Left lung (tissue), 10 donors: ENCODE results near the gene PPP2R3B. TPM values are rescaled to one million over a fixed set of nuclear protein-coding genes. Genes with fewer than 3 reads are reported as not detected.
"Not testable (repeated sequence)": the region's sequence is repeated elsewhere in the genome, so short reads cannot be mapped to it uniquely, and the experiment has no call there.

ENCODE experiments used
- ATAC-seq: fragments of 200-7000 bp; cut with Tn5 transposase; one replicate; pipeline ENCODE4 v1.9.1; 2020; ENCODE audit warnings: moderate library complexity
- DNase-seq, 4 donors: peaks; one replicate each; pipeline ENCODE4 v3.0.0-alpha.2; 2013 to 2020
- H3K27ac ChIP-seq, 2 donors: fragments of 200-600 bp; sonication (generic) in 1 of 2; one replicate each; pipeline versions ENCODE4 v1.5.0 to v1.8.0; 2020 to 2021
- H3K27me3 ChIP-seq, 2 donors: fragments of 200-600 bp; sonication (generic) in 1 of 2; one replicate each; pipeline versions ENCODE4 v1.5.0 to v1.8.0; 2020 to 2021
- H3K36me3 ChIP-seq, 2 donors: fragments of 200-600 bp; sonication (generic) in 1 of 2; one replicate each; pipeline versions ENCODE4 v1.5.0 to v1.8.0; 2020 to 2021
- H3K4me1 ChIP-seq, 2 donors: fragments of 200-600 bp; one replicate each; pipeline ENCODE4 v1.8.0; 2021
- H3K4me3 ChIP-seq, 2 donors: fragments of 200-600 bp; sonication (generic) in 1 of 2; one replicate each; pipeline versions ENCODE4 v1.5.0 to v1.8.0; 2020 to 2021; ENCODE audit warnings: mild to moderate bottlenecking in 1 of 2
- H3K9me3 ChIP-seq, 2 donors: fragments of 200-600 bp; sonication (generic) in 1 of 2; one replicate each; pipeline versions ENCODE4 v1.5.0 to v1.8.0; 2020 to 2021
- intact Hi-C, 2 donors: fragments of 100-400 bp; cut with DNase I; formaldehyde crosslinking; loops; one replicate each; pipeline versions ENCODE4 v1.11.2 to v1.14.2; 2022
- polyA plus RNA-seq, 6 donors: library from polyadenylated mRNA; unstranded; fragments of 120-200 nt; gene quantifications; one replicate each; pipeline ENCODE4 v1.2.1, GENCODE V29; 2013; ENCODE audit not compliant: insufficient read length in 6 of 6
- total RNA-seq, 2 donors: library from RNA; stranded (reverse); fragmentation: NEBNext Ultra II Directional; extraction: Animal tissue kit (Norgen Biotek cat#: 25700); gene quantifications; one replicate each; pipeline ENCODE4 v1.2.1, GENCODE V29; 2021
- TF ChIP-seq, protein P1 (sequence below), 2 donors: fragments of 200-600 bp; sonication (generic) in 1 of 2; IDR thresholded peaks; one replicate each; pipeline versions ENCODE4 v1.5.0 to v1.8.0; 2021; ENCODE audit warnings: antibody characterized with exemption in 2 of 2
- donor health status: DM: no; HTN: yes; CAD: no.
- donor health status: DM: no; HTN: no; CAD: no.

The PPP2R3B gene
- total and polyA plus RNA-seq, 8 donors: 11.2 to 35.2 (median 20.5) TPM

DNA sequence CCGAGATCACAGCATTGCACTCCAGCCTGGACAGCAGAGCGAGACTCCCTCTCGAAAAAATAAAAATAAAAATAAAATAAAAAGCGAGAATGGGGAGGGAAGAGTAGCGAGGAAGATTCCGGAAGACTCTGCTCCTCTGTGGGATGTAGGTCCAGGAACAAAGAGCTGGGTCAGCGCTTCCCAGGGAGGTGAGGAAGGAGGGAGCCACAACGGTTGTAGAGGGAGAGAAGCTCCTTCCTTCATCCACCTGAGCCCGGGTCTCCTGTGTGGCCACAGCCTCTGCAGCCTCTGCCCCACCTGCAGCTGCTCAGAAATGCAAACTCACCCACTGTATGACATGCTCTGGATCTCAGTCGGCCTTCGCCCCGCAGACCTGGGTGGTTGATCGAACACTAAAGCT, 3.8 kb upstream of the PPP2R3B start:
- no peaks in the 10 kb centered on the region for H3K9me3 ChIP-seq
- no peak for DNase-seq
- no peak overlapping the region for H3K27ac ChIP-seq
- peaks cover 0 to 9% of the 10 kb centered on the region in 2 donors for H3K4me1 ChIP-seq
- no peaks in the 10 kb centered on the region for H3K36me3 ChIP-seq
- H3K4me3 ChIP-seq: no peak overlapping the region
- intact Hi-C loops: no loop called here
- TF ChIP-seq, protein P1, sequence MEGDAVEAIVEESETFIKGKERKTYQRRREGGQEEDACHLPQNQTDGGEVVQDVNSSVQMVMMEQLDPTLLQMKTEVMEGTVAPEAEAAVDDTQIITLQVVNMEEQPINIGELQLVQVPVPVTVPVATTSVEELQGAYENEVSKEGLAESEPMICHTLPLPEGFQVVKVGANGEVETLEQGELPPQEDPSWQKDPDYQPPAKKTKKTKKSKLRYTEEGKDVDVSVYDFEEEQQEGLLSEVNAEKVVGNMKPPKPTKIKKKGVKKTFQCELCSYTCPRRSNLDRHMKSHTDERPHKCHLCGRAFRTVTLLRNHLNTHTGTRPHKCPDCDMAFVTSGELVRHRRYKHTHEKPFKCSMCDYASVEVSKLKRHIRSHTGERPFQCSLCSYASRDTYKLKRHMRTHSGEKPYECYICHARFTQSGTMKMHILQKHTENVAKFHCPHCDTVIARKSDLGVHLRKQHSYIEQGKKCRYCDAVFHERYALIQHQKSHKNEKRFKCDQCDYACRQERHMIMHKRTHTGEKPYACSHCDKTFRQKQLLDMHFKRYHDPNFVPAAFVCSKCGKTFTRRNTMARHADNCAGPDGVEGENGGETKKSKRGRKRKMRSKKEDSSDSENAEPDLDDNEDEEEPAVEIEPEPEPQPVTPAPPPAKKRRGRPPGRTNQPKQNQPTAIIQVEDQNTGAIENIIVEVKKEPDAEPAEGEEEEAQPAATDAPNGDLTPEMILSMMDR (IDR thresholded peaks at IDR 0.05): no peak
- no peak for ATAC-seq
- no peaks in the 10 kb centered on the region for H3K27me3 ChIP-seq

DNA sequence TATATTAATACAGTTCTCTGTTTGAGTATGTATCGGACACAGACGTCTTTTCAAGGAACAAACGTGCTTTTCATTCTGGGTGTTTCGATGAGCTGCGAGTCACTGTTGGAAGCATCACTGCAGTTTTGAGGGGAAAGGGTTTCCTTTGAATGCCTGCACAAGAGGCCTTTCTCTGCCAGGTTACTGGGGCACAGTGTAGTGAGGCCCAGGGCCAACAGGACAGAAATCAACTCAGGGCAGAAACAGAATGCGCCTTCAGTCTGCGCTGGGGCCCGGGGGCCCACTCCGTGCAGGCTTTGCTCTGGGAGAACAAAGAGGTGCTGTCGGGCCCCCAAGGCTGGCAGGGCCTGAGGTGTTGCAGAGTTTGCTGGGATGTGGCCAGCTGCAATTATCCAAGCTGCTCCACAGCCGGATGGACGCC, 2.3 kb upstream of the PPP2R3B start:
- peaks cover 0 to 9% of the 10 kb centered on the region in 2 donors for H3K4me1 ChIP-seq
- H3K27me3 ChIP-seq: no peaks in the 10 kb centered on the region
- no peak overlapping the region for H3K4me3 ChIP-seq
- H3K36me3 ChIP-seq: no peaks in the 10 kb centered on the region
- DNase-seq (no peak), ATAC-seq (no peak)
- intact Hi-C loops: no loop called here
- TF ChIP-seq, protein P1 (IDR thresholded peaks at IDR 0.05): no peak
- H3K9me3 ChIP-seq: no peaks in the 10 kb centered on the region
- H3K27ac ChIP-seq: no peak overlapping the region

DNA sequence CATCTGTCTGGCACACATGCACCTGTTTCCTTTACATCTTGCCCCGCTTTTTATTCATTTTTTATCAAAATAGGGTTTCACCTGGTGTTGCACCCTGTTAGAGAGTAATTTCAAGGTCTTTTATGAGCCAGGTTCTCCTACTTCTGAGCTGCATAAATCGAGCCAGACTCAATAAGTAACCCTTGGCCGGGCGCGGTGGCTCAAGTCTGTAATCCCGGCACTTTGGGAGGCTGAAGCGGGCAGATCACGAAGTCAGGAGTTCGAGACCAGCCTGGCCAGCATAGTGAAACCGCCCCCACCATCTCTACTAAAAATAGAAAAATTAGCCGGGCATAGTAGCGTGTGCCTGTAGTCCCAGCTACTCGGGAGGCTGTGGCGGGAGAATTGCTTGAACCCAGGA, 1.0 kb upstream of the PPP2R3B start:
- intact Hi-C loops: no loop called here
- DNase-seq (no peak), ATAC-seq (no peak)
- Histone ChIP-seq H3K36me3 (no peaks in the 10 kb centered on the region), H3K27me3 (no peaks in the 10 kb centered on the region), H3K27ac (peak overlapping the region; percentile 98), H3K9me3 (no peaks in the 10 kb centered on the region), H3K4me1 (peaks cover 0 to 9% of the 10 kb centered on the region in 2 donors), H3K4me3 (peak overlapping the region; percentile 64 to 77)
- TF ChIP-seq, protein P1 (IDR thresholded peaks at IDR 0.05): no peak

DNA sequence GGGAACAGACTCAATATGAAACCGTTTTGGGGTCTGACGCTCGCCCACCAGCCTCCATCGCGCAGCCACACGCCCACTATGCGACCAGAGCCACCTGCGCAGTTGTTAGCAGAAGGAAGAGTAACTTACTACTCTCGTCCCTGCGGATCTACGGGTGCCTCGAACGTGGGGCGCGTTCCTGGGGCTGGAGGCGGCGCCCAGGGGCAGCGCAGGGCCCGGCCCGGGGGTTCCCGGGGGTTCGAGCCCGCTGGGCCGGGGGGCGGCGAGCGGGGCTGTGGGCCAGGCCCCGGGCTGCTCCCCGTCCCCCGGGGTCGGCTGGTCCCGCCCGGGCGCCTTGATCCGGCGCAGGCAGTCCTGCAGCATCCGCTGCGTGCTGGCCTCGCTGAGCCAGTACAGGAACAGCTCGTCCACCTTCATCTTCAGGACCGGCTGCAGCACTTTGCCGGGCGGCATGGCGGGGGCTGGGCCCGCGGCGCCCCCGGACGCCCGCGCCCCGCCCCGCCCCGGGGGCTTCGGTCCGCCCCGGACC, 404 bp downstream of the PPP2R3B start:
- intact Hi-C loops: no loop called here
- no peak for ATAC-seq
- peak in 2 of 4 donors; percentile 4 to 86 for DNase-seq
- H3K4me3 ChIP-seq: peak overlapping the region; percentile 64 to 77
- no peaks in the 10 kb centered on the region for H3K27me3 ChIP-seq
- no peaks in the 10 kb centered on the region for H3K36me3 ChIP-seq
- H3K4me1 ChIP-seq: peaks cover 0 to 9% of the 10 kb centered on the region in 2 donors
- peak overlapping the region; percentile 98 for H3K27ac ChIP-seq
- TF ChIP-seq, protein P1 (IDR thresholded peaks at IDR 0.05): no peak
- H3K9me3 ChIP-seq: no peaks in the 10 kb centered on the region

DNA sequence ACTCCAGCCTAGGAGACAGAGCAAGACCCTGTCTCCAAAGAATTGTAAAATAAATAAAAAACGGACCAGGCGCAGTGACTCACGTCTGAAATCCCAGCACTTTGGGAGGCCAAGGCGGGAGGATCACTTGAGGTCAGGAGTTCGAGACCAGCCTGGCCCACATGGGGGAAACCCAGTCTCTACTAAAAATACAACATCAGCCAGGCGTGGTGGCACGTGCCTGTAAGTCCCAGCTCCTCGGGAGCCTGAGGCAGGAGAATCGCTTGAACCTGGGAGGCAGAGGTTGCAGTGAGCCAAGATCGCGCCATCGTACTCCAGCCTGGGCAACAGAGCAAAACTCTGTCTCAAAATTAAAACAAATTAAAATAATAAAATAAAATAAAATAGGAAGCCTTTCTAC, 971 bp downstream of the PPP2R3B start:
- H3K9me3 ChIP-seq, H3K36me3 ChIP-seq, H3K27me3 ChIP-seq, DNase-seq, H3K27ac ChIP-seq, intact Hi-C loops, ATAC-seq, H3K4me1 ChIP-seq: not testable (repeated sequence)
- peak overlapping the region in 1 of 2 donors; percentile 77 for H3K4me3 ChIP-seq

DNA sequence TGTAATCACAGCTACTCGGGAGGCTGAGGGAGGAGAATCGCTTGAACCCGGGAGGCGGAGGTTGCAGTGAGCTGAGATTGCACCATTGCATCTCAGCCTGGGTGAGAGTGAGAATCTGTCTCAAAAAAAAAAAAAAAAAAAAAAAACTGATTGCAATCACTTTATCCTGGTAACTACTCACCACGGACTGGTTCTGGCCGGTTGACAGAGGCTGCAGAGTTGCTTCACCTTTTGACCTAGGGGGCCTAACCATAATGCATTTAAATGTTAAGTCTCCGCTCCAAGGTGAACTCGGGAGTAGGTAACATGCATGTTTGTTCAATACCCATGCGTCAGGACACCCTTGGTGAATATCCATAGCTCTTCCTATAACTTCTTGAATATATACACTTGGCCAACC, 1.8 kb downstream of the PPP2R3B start:
- H3K36me3 ChIP-seq: no peaks in the 10 kb centered on the region
- ATAC-seq (no peak), DNase-seq (no peak)
- no peak overlapping the region for H3K4me3 ChIP-seq
- TF ChIP-seq, protein P1 (IDR thresholded peaks at IDR 0.05): no peak
- no peaks in the 10 kb centered on the region for H3K9me3 ChIP-seq
- intact Hi-C loops: no loop called here
- no peaks in the 10 kb centered on the region for H3K27me3 ChIP-seq
- H3K4me1 ChIP-seq: peaks cover 0 to 9% of the 10 kb centered on the region in 2 donors
- H3K27ac ChIP-seq: no peak overlapping the region
